Common myeloid progenitor, CD34-positive (primary cell): ENCODE measurements around the gene PASD1.

ENCODE experiments used
- CTCF ChIA-PET: fragments of 350-600 bp; sonication (Branson Sonifier 250); formaldehyde crosslinking; loops from one replicate; lab custom pipeline; 2021; ENCODE audit warnings: antibody characterized with exemption; lab: Charles Lee
- POLR2A ChIA-PET: fragments of 350-600 bp; sonication (Branson Sonifier 250); formaldehyde crosslinking; loops from one replicate; lab custom pipeline; 2021; ENCODE audit warnings: antibody characterized with exemption; lab: Charles Lee
- DNase-seq, 3 donors: peaks; one replicate each; pipeline versions ENCODE4 v3.0.0 to v3.0.0-alpha.2; 2013
- H3K27ac ChIP-seq, 2 experiments: 1 replicate in 1 of 2; 2 replicates in 1 of 2; pipeline ENCODE4 v1.7.0; 2013; ENCODE audit warnings: inconsistent platforms in 2 of 2, low read length in 2 of 2, mild to moderate bottlenecking in 2 of 2, low read depth in 1 of 2, moderate library complexity in 1 of 2; ENCODE audit not compliant: severe bottlenecking in 2 of 2, insufficient read depth in 1 of 2, poor library complexity in 1 of 2
- H3K27me3 ChIP-seq, 5 experiments: replicated peaks in 2 of 5; 1 replicate in 3 of 5; 2 replicates in 2 of 5; pipeline versions ENCODE4 v1.6.1 to v1.7.0; 2013; ENCODE audit warnings: low read length in 4 of 5, mild to moderate bottlenecking in 2 of 5, moderate library complexity in 2 of 5, inconsistent platforms in 1 of 5; ENCODE audit not compliant: insufficient read depth in 5 of 5, control insufficient read depth in 4 of 5
- H3K36me3 ChIP-seq, 4 experiments: 1 replicate in 2 of 4; 2 replicates in 2 of 4; pipeline versions ENCODE4 v1.6.1 to v1.7.0; 2013; ENCODE audit warnings: low read length in 3 of 4, control low read depth in 1 of 4, mild to moderate bottlenecking in 1 of 4; ENCODE audit not compliant: control insufficient read depth in 4 of 4, insufficient read depth in 4 of 4
- H3K4me1 ChIP-seq, 4 experiments: 1 replicate in 3 of 4; 2 replicates in 1 of 4; pipeline versions ENCODE4 v1.6.1 to v1.7.1; 2013; ENCODE audit warnings: low read length in 3 of 4, mild to moderate bottlenecking in 3 of 4, control low read depth in 1 of 4, inconsistent platforms in 1 of 4, moderate library complexity in 1 of 4; ENCODE audit not compliant: control insufficient read depth in 4 of 4, insufficient read depth in 4 of 4; ENCODE audit errors: control extremely low read depth in 1 of 4
- H3K4me3 ChIP-seq, 7 experiments: 1 replicate in 4 of 7; 2 replicates in 3 of 7; pipeline versions ENCODE4 v1.5.1 to v1.7.0; 2013; ENCODE audit warnings: mild to moderate bottlenecking in 7 of 7, low read length in 6 of 7, moderate library complexity in 6 of 7, inconsistent platforms in 2 of 7, low read depth in 2 of 7, control low read depth in 1 of 7; ENCODE audit not compliant: insufficient read depth in 4 of 7, control insufficient read depth in 1 of 7; ENCODE audit errors: extremely low read depth in 1 of 7
- H3K9me3 ChIP-seq, 5 experiments: 1 replicate in 4 of 5; 2 replicates in 1 of 5; pipeline versions ENCODE4 v1.6.1 to v1.7.1; 2013; ENCODE audit warnings: low read length in 4 of 5, mild to moderate bottlenecking in 2 of 5, inconsistent platforms in 1 of 5, low read depth in 1 of 5, moderate library complexity in 1 of 5; ENCODE audit not compliant: control insufficient read depth in 4 of 5, insufficient read depth in 2 of 5; ENCODE audit errors: control extremely low read depth in 1 of 5
- WGBS: methylation state at CpG from one replicate; pipeline ENCODE4 v1.1.5; 2013; ENCODE audit not compliant: insufficient coverage; 5-methylcytosine and 5-hydroxymethylcytosine counted together

Gene PASD1

DNA sequence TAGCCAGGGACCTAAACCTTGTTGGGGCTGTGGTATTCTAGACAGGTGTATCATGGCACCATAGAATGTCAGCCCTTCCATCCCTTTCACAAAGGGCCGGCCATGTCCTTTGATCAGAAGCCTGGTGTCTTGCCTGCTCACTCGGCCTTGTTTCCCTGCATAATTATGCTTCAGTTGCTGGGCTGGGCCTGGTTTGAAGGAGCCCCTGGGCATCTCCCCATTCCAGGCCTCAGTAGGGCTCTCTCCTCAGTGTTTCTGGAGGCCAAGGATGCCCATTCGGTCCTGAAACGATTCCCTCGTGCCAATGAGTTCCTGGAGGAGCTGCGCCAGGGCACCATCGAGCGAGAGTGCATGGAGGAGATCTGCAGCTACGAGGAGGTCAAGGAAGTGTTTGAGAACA is 136.3 kb downstream of the PASD1 start:
- H3K36me3 ChIP-seq = no peaks in the 10 kb centered on the region
- no peak overlapping the region for H3K27ac ChIP-seq
- H3K4me1 ChIP-seq = peaks cover 0 to 6% (median 0%) of the 10 kb centered on the region in 4 experiments
- CTCF ChIA-PET = no interaction called here
- POLR2A ChIA-PET = no interaction called here
- DNase-seq = no peak
- 94% methylated on average over 8 of the region's 9 CpGs for WGBS
- no peak overlapping the region for H3K4me3 ChIP-seq
- H3K27me3 ChIP-seq = peaks cover 2 to 35% (median 10%) of the 10 kb centered on the region in 5 experiments
- peaks cover 0 to 6% (median 0%) of the 10 kb centered on the region in 5 experiments for H3K9me3 ChIP-seq

DNA sequence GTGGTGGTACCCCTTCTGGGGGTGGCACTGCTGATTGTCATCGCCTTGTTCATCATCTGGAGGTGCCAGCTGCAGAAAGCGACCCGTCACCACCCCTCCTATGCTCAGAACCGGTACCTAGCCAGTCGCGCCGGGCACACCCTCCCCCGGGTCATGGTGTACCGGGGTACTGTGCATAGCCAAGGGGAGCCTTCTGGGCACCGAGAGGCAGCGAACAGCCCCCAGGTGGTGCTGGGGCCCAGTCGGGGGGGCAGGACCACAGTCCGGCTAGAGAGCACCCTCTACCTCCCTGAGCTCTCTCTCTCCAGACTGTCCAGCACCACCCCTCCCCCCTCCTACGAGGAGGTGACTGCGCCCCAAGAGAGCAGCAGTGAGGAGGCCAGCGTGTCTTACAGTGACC is 137.1 kb downstream of the PASD1 start:
- CTCF ChIA-PET = no interaction called here
- Histone ChIP-seq H3K36me3 (no peaks in the 10 kb centered on the region), H3K4me3 (no peak overlapping the region), H3K27ac (no peak overlapping the region), H3K4me1 (peaks cover 0 to 2% (median 0%) of the 10 kb centered on the region in 4 experiments), H3K9me3 (peaks cover 0 to 3% (median 0%) of the 10 kb centered on the region in 5 experiments), H3K27me3 (peaks cover 1 to 30% (median 10%) of the 10 kb centered on the region in 5 experiments)
- DNase-seq = no peak
- POLR2A ChIA-PET = no interaction called here
- WGBS = 93% methylated on average over 9 of the region's 16 CpGs

DNA sequence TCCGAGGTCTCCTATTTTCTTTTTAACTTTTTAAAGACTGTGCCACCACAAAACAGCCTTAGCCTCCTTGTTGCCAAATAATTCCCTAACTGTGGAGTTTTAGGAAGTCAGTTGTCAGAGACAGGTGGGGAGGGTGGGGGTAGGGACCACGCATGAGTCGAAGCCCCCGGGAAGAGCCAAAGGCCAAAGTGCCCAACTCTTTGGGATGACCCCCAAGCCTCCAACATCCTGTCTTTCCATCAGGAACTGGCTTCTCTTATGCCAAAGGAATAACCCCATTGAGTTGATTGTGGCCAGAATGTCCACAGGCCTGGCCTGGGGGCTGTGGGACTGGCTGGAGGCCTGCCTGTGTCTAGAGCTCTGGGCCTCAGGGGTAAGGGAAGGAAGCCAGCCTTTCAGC is 137.6 kb downstream of the PASD1 start:
- no peaks in the 10 kb centered on the region for H3K4me1 ChIP-seq
- no peaks in the 10 kb centered on the region for H3K36me3 ChIP-seq
- CTCF ChIA-PET = no interaction called here

DNA sequence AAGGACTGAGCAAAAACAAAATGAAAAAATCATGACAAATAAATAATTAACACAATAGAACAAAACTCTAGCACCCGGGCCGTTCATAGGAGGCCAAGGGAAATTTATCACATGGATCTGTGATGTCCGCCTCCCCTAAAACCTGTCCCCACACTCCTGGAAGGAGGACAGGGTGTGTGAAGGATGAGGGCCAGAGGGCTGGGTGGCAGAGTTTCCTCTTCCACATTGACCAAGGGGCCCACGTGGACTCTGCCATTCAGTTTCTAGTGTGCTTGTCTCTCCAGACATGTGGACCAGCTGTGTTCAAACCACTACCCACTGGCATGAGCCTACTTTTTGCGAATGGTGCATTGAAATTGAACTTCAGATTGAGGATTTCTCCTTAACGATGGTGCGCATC is 138.1 kb downstream of the PASD1 start:
- H3K4me1 ChIP-seq = no peaks in the 10 kb centered on the region
- no peak overlapping the region for H3K27ac ChIP-seq
- DNase-seq = no peak
- WGBS = 74% methylated on average over 5 of the region's 7 CpGs
- ChIA-PET POLR2A (no interaction called here), CTCF (no interaction called here)
- H3K4me3 ChIP-seq = no peak overlapping the region
- no peaks in the 10 kb centered on the region for H3K36me3 ChIP-seq
- peaks cover 0 to 20% (median 6%) of the 10 kb centered on the region in 5 experiments for H3K27me3 ChIP-seq
- peaks cover 0 to 3% (median 0%) of the 10 kb centered on the region in 5 experiments for H3K9me3 ChIP-seq

More for the DNA sequence above, 137.6 kb downstream of the PASD1 start:
- H3K27me3 ChIP-seq = peaks cover 0 to 25% (median 10%) of the 10 kb centered on the region in 5 experiments
- H3K9me3 ChIP-seq = peaks cover 0 to 3% (median 0%) of the 10 kb centered on the region in 5 experiments
- 100% methylated on average over 1 of the region's 4 CpGs for WGBS
- no peak overlapping the region for H3K4me3 ChIP-seq
- POLR2A ChIA-PET = no interaction called here
- no peak for DNase-seq
- H3K27ac ChIP-seq = no peak overlapping the region

DNA sequence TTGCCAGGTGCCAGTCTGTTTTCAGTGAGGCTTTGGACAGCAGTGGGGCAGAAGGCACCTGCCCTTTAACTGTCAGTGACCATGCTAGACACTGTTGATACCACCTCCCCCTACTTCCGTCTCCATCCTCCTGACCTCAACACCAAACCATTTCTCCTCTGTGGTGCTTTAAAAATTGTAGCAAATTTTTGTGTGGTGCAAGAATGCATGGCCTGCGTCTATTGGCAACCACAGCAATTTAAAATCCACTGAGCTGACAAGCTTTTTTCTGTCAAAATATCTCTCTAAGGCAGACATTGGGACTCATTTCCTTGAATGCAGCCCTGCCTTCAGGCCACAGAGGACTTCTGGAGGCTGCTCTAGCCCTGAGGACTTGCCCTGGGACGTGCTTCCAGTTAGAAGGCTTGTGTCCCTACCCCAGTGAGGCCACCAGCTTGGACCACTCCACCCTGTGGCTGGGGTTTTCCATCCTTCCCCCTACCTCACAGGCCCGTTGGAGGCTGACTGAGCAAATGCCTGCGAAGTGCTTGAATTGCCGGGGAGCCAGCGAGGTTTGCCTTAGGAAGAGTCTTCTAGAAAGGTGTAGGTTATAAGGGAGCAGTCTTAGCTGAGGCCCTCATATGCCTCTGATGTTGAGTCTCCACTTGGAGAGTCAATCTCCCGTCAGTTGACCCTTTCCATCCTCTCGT is 138.7 kb downstream of the PASD1 start:
- Histone ChIP-seq H3K9me3 (peaks cover 0 to 3% (median 0%) of the 10 kb centered on the region in 5 experiments), H3K4me1 (no peaks in the 10 kb centered on the region), H3K36me3 (no peaks in the 10 kb centered on the region), H3K27ac (no peak overlapping the region), H3K27me3 (peaks cover 0 to 16% (median 3%) of the 10 kb centered on the region in 5 experiments), H3K4me3 (no peak overlapping the region)
- no peak for DNase-seq
- ChIA-PET POLR2A (no interaction called here), CTCF (no interaction called here)
- WGBS = 77% methylated on average over 4 of the region's 9 CpGs

DNA sequence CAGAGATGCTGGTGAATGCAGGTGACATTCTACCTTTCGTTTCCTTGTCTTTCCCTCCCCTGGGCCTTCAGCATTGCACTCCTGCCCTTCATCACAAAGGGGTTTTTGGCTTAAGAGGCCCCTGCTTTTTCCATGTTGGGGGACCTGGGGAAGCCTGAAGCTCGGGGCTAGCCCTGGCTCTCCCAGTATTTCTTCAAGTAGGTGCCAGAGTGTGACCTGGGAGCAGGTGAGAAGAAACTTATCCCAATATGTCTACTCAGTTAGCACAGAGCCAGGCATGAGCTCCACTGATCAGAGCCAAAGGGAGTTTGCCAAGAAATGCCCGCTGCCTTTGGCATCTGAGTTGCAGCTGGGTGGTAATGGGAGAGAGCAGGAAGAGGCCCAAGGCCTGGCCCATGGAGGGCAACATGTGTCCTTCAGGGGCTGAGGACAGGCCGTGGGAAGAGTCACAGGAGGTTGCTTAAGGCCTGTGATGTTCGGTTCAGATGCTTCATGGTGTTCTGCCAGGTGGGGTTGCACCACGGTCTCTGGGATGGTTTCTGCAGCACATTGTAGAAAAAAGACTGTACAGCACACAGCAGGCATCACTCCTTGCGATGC is 139.4 kb downstream of the PASD1 start:
- Histone ChIP-seq H3K27me3 (peaks cover 0 to 13% (median 0%) of the 10 kb centered on the region in 5 experiments), H3K4me1 (no peaks in the 10 kb centered on the region), H3K4me3 (no peak overlapping the region), H3K27ac (no peak overlapping the region), H3K36me3 (no peaks in the 10 kb centered on the region), H3K9me3 (peaks cover 0 to 2% (median 0%) of the 10 kb centered on the region in 5 experiments)
- ChIA-PET CTCF (no interaction called here), POLR2A (no interaction called here)
- 57% methylated on average over 7 of the region's 7 CpGs for WGBS
- DNase-seq = no peak

DNA sequence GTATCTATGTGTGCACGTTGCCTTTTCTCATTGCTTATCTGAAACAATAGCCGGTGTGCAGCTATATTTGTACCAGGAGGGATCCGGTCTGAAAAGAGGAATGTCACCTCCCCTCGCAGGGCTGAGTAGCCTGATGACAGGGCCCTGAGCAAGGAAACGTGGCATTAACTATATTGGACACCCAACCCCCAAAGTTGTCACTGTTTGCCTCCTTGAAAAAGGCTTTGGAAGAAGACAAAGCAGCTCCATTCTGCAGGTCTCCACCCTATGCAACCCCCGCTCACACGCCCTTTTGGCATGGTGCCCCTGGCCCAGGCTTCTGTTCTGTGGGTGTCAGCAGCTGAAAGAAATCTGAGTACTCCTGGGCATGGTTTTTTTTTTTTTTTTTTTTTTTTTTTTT is 140.0 kb downstream of the PASD1 start:
- Histone ChIP-seq H3K4me1 (no peaks in the 10 kb centered on the region), H3K27me3 (peaks cover 0 to 11% (median 0%) of the 10 kb centered on the region in 5 experiments), H3K4me3 (no peak overlapping the region), H3K27ac (no peak overlapping the region), H3K9me3 (no peaks in the 10 kb centered on the region), H3K36me3 (no peaks in the 10 kb centered on the region)
- ChIA-PET CTCF (no interaction called here), POLR2A (no interaction called here)
- WGBS = 64% methylated on average over 4 of the region's 7 CpGs
- DNase-seq = no peak
